ENCODE measurements around the gene HYAL2.

Gene HYAL2

GRCh38 chr3:50322386-50323091 lies at the start of gene HYAL2:
Gene HYAL2, minus strand, starts transcription at chr3:50322745. Its CDS starts 2,256 bp downstream, at chr3:50320489.
- Mint-ChIP-seq H3K4me3 (peak within 1 kb of the TSS; percentile 78), H3K9me3 (no peaks in the 10 kb centered on the region), H3K36me3 (peaks cover 23% of the 10 kb centered on the region), H3K27ac (peak within 1 kb of the TSS; percentile 98), H3K4me1 (peaks cover 57% of the 10 kb centered on the region)
- DNase-seq (ENCODE audit: low spot score in 2 of 2): no peak
- ATAC-seq: no peak

GRCh38 chr3:50371133-50371685 lies 48.7 kb upstream of the HYAL2 start:
- peak overlapping the region; percentile 76 for H3K27ac Mint-ChIP-seq
- no peaks in the 10 kb centered on the region for H3K9me3 Mint-ChIP-seq
- no peak for DNase-seq (ENCODE audit: low spot score in 2 of 2)
- ATAC-seq: no peak
- H3K4me1 Mint-ChIP-seq: peaks cover 36% of the 10 kb centered on the region
- H3K36me3 Mint-ChIP-seq: peaks cover 5% of the 10 kb centered on the region
- H3K4me3 Mint-ChIP-seq: no peak overlapping the region

DNA sequence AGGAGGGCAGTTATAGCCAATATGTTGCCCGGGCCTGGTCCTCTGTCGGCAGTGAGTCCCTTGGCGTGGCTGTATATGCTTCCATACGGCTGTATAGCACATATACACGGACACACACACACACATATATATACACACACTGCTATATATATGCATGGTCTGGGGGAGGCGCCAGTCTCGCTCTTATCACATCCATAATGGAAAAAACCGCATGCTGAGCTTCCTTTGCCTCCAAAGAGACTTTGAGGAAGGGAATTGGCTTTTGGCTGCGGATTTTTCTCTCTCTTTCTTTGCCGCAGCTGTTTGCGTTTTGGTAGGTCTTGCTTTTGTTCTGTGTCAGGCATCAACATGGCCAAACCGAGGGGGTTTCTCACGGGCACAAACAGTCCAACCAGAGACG lies 48.0 kb upstream of the HYAL2 start:
- Mint-ChIP-seq H3K27ac (peak overlapping the region; percentile 76), H3K4me1 (peaks cover 42% of the 10 kb centered on the region), H3K9me3 (no peaks in the 10 kb centered on the region), H3K36me3 (peaks cover 5% of the 10 kb centered on the region), H3K4me3 (no peak overlapping the region)
- DNase-seq (ENCODE audit: low spot score in 2 of 2): no peak
- no peak for ATAC-seq

GRCh38 chr3:50369012-50369670 lies 46.6 kb upstream of the HYAL2 start:
- Mint-ChIP-seq H3K4me3 (no peak overlapping the region), H3K9me3 (no peaks in the 10 kb centered on the region), H3K4me1 (peaks cover 53% of the 10 kb centered on the region), H3K36me3 (peaks cover 5% of the 10 kb centered on the region), H3K27ac (no peak overlapping the region)
- DNase-seq (ENCODE audit: low spot score in 2 of 2): no peak
- ATAC-seq: no peak

DNA sequence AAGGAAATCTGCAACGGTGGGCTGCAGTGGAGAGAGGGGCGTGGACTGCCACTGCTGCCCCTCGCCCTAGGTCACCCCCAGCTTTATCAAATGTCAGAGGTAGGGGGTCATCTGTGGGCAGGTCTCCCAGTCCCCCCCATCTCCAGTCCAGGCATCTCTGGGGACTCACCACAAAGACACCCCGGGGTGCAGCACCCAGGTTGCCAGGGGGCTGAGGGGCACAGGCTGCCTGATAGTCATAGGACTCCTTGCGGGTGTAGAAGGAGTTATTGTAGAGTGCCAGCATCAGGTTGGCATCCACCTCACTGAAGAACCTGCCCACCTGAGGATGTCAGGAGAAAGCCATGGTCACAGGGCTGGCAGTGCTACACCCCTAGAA lies 43.3 kb upstream of the HYAL2 start:
- peak overlapping the region; percentile 79 for H3K4me3 Mint-ChIP-seq
- no peaks in the 10 kb centered on the region for H3K9me3 Mint-ChIP-seq
- peak overlapping the region; percentile 87 for H3K27ac Mint-ChIP-seq
- peaks cover 5% of the 10 kb centered on the region for H3K36me3 Mint-ChIP-seq
- DNase-seq (ENCODE audit: low spot score in 2 of 2) (no peak), ATAC-seq (no peak)
- H3K4me1 Mint-ChIP-seq: peaks cover 41% of the 10 kb centered on the region

DNA sequence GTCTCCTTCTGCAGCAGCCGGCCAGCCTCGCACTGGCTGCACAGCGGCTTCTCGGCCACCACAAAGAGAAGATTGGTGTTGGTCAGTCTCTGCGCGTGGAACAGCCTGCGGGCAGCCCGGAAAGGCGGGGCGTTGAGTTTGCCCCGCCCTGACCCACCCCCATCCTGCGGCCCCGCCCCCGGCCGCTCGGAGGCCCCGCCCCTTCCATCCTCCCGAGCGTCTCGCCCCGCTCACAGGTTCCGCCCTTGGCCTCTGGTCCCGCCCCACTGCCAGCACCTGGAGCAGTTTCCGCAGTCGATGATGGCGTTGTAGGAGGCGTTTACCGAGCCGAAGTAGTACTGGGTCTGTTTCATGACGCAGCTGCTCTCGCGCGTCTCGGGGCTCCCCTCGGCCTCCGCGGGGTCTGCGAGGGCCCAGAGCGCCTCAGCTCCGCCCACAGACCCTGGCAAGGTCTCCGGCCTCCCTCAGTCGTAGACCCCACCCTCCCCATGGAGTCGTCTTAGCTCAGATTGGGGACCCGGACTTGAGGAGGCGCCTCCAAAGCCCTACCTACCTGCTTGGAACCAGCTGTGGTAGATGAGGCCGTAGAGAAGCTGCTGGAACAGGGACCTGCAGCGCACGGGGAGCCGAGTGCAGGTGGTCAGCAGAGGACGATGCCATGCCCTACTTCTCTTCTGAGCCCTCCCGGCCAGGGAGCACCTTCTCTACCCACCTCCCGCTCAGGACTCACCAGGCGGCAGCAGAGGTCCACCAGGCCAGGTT lies 42.7 kb upstream of the HYAL2 start:
- peak; percentile 96 for ATAC-seq
- Mint-ChIP-seq H3K9me3 (no peaks in the 10 kb centered on the region), H3K27ac (peak overlapping the region; percentile 87), H3K36me3 (peaks cover 5% of the 10 kb centered on the region), H3K4me3 (peak overlapping the region; percentile 79), H3K4me1 (peaks cover 41% of the 10 kb centered on the region)
- peak; percentile 74 to 93 for DNase-seq (ENCODE audit: low spot score in 2 of 2)

- peak overlapping the region; percentile 79 for H3K4me3 Mint-ChIP-seq
- no peak overlapping the region for H3K27ac Mint-ChIP-seq
- ATAC-seq: peak; percentile 36
- H3K4me1 Mint-ChIP-seq: peaks cover 47% of the 10 kb centered on the region
- H3K36me3 Mint-ChIP-seq: peaks cover 5% of the 10 kb centered on the region
- H3K9me3 Mint-ChIP-seq: no peaks in the 10 kb centered on the region
- no peak for DNase-seq (ENCODE audit: low spot score in 2 of 2)
Measured at GRCh38 chr3:50364573-50365079, 42.1 kb upstream of the HYAL2 start.

- Mint-ChIP-seq H3K4me3 (peak overlapping the region; percentile 96), H3K4me1 (peaks cover 59% of the 10 kb centered on the region), H3K9me3 (no peaks in the 10 kb centered on the region), H3K27ac (peak overlapping the region; percentile 97), H3K36me3 (peaks cover 31% of the 10 kb centered on the region)
- DNase-seq (ENCODE audit: low spot score in 2 of 2): no peak
- ATAC-seq: peak; percentile 40
Measured at GRCh38 chr3:50359760-50360110, 37.2 kb upstream of the HYAL2 start.

DNA sequence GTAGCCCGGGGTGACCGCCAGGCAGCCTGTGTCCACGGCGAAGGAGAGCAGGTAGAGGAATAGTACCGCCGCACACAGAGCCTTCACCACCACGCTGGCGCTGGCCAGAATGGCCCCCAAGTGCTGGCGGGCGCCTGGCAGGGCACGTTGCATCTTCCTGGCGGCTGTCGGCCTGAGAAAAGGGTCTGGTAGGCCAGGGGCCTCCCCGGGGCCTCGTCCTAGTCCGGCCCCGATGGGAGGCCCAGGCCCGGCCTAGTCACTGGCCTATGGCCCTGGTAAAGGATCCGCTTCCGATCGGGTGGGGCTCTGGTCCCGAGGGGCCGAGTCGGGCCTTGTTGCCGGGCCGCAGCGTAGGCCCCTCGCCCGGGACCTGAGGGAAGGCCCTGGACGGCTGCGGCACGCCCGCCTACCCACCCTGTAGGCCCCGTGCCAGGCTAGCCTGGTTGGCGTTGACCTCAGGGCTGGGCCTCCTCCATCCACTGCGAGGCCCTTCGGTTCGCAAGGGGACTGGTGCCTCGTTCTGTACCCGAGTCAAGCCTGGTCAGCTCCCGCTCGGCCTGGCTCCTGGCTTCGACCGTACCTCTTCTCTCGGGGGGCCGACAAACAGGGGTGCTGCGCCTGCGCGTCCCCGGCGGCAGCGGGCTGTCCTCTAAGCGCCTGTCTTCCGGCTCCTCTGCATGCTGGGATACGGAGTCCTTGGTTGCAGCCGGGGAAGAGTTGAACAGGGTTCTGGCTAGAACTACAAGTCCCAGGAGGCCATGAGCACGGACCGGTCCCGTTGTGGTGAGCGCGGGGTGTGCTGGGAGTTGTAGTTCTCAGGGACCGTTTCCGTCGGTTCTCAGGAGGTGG lies 36.6 kb upstream of the HYAL2 start, which contains the start of gene TMEM115:
TMEM115 (minus strand) TSS at position 611 of the 849 bp plus-strand sequence; CDS start at position 153, 458 bp downstream.
- DNase-seq (ENCODE audit: low spot score in 2 of 2) (peak; percentile 75 to 95), ATAC-seq (peak; percentile 100)
- H3K36me3 Mint-ChIP-seq: peaks cover 37% of the 10 kb centered on the region
- H3K9me3 Mint-ChIP-seq: no peaks in the 10 kb centered on the region
- peak within 1 kb of the TSS; percentile 97 for H3K27ac Mint-ChIP-seq
- peaks cover 57% of the 10 kb centered on the region for H3K4me1 Mint-ChIP-seq
- peak within 1 kb of the TSS; percentile 96 for H3K4me3 Mint-ChIP-seq

- Mint-ChIP-seq H3K4me3 (peak overlapping the region; percentile 96), H3K27ac (peak overlapping the region; percentile 97), H3K36me3 (peaks cover 44% of the 10 kb centered on the region), H3K9me3 (no peaks in the 10 kb centered on the region), H3K4me1 (peaks cover 57% of the 10 kb centered on the region)
- ATAC-seq (no peak), DNase-seq (ENCODE audit: low spot score in 2 of 2) (no peak)
Measured at GRCh38 chr3:50358355-50358910, 35.9 kb upstream of the HYAL2 start.

- Mint-ChIP-seq H3K4me1 (peaks cover 57% of the 10 kb centered on the region), H3K27ac (peak overlapping the region; percentile 97), H3K9me3 (no peaks in the 10 kb centered on the region), H3K36me3 (peaks cover 53% of the 10 kb centered on the region), H3K4me3 (peak overlapping the region; percentile 96)
- DNase-seq (ENCODE audit: low spot score in 2 of 2): no peak
- ATAC-seq: no peak
Measured at GRCh38 chr3:50357481-50357880, 34.9 kb upstream of the HYAL2 start.

- ATAC-seq: no peak
Measured at GRCh38 chr3:50356553-50356952, 34.0 kb upstream of the HYAL2 start.

DNA sequence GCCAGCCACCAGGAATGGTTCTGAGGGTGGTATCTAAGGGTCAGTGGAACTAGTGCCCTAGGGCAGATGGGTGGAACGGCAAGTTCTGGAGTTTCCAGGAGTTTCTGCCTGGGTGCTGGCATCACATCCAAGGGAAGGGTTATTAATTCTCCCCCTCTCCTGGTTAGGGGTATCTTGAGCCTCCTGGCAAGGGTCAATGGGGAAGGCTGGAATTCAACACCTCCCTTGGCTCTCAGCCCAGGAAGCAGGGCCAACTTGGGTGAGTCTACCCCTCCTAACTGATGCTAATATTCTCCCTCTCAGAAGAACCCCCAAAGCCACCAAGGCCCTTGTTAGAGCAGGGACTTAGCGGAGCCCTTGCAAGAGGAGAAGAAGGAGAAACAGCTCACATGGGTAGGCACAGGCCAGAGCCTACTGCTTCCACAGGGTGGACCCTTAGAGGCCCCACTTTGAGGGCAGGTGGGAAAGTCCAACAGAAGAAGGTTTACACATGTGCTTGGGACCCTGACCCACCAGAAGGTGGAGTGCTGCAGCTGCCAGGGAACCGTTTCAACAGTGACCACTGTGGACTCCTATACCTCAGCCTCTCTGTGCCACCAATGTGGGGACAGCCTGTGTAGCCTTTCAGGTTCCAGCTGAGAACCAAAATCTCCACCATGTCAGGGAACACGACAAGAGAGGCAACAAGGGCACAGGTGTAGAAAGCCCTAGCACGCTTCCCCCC lies 33.4 kb upstream of the HYAL2 start:
- Mint-ChIP-seq H3K4me3 (peak overlapping the region; percentile 96), H3K9me3 (no peaks in the 10 kb centered on the region), H3K4me1 (peaks cover 69% of the 10 kb centered on the region), H3K27ac (peak overlapping the region; percentile 71), H3K36me3 (peaks cover 68% of the 10 kb centered on the region)
- DNase-seq (ENCODE audit: low spot score in 2 of 2): no peak
- no peak for ATAC-seq

More at GRCh38 chr3:50356553-50356952, 34.0 kb upstream of the HYAL2 start:
- peak overlapping the region; percentile 97 for H3K27ac Mint-ChIP-seq
- H3K4me3 Mint-ChIP-seq: peak overlapping the region; percentile 96
- no peak for DNase-seq (ENCODE audit: low spot score in 2 of 2)
- no peaks in the 10 kb centered on the region for H3K9me3 Mint-ChIP-seq
- H3K4me1 Mint-ChIP-seq: peaks cover 63% of the 10 kb centered on the region
- peaks cover 63% of the 10 kb centered on the region for H3K36me3 Mint-ChIP-seq
